HFF-Myc (cell line): Measurements from ENCODE around the gene CABLES1.

ENCODE experiments used
- DNase-seq: peaks from one replicate; pipeline ENCODE4 v3.0.0-alpha.2; 2011; ENCODE audit warnings: low read depth; ENCODE audit errors: extremely low read depth
- H3K4me3 ChIP-seq: replicated peaks from 2 replicates; pipeline ENCODE4 v1.5.1; 2011; ENCODE audit warnings: low read depth, mild to moderate bottlenecking, control low read depth, low read length
- TF ChIP-seq, protein P1 (sequence below): IDR thresholded peaks from 2 replicates; pipeline ENCODE4 v1.5.1; 2012; ENCODE audit warnings: mild to moderate bottlenecking, low read depth, low read length, control low read depth; ENCODE audit errors: missing control alignments

The CABLES1 gene

DNA sequence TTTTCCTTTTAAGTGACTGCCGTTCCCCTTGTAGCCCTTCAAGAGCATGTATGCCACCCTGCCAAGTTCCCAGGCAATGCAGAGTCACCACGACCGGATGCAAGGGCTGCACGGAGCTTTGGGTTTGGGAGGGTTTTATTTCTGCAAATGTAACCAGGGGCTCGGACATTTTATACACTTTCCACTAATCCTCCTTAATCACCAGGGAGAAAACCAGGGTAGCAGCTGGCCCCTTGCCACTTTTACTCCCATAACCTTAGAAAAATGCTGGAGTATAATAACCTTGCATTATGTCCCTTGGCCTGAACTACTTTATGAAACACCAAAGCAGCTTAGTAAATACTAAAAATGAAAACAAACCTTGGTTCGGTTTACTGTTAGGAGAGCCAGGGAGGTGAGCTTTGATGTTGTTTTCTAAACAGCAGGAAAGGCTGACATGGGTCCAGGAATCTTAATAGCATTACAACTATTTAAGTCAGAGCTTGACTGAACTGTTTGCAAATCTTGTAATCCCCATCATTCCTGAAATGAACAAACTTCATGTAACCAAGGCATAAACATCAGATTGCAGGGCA lies 165.0 kb downstream of the CABLES1 start:
- H3K4me3 ChIP-seq, result no peak overlapping the region
- no peak for DNase-seq
- TF ChIP-seq, protein P1, sequence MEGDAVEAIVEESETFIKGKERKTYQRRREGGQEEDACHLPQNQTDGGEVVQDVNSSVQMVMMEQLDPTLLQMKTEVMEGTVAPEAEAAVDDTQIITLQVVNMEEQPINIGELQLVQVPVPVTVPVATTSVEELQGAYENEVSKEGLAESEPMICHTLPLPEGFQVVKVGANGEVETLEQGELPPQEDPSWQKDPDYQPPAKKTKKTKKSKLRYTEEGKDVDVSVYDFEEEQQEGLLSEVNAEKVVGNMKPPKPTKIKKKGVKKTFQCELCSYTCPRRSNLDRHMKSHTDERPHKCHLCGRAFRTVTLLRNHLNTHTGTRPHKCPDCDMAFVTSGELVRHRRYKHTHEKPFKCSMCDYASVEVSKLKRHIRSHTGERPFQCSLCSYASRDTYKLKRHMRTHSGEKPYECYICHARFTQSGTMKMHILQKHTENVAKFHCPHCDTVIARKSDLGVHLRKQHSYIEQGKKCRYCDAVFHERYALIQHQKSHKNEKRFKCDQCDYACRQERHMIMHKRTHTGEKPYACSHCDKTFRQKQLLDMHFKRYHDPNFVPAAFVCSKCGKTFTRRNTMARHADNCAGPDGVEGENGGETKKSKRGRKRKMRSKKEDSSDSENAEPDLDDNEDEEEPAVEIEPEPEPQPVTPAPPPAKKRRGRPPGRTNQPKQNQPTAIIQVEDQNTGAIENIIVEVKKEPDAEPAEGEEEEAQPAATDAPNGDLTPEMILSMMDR, result no peak

DNA sequence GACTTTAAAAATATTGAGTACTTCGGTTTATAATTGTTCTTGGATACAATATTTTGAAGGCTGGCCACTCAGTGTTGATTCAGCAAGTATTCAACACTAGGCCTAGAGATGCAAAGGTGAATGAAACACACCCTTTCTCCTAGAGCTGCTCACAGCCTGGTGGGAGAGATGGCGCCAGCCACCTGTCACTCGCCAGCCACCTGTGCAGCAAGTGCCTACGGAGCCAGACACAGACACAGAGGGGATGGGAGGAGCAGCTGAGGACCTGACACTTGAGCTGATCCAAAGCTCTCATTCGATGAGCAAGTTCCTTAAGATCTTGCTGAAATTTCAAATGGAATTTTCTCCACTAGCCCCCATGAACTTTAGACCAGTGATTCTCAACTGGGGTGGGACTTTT lies 166.7 kb downstream of the CABLES1 start:
- no peak overlapping the region for H3K4me3 ChIP-seq
- no peak for DNase-seq
- TF ChIP-seq, protein P1, result no peak

DNA sequence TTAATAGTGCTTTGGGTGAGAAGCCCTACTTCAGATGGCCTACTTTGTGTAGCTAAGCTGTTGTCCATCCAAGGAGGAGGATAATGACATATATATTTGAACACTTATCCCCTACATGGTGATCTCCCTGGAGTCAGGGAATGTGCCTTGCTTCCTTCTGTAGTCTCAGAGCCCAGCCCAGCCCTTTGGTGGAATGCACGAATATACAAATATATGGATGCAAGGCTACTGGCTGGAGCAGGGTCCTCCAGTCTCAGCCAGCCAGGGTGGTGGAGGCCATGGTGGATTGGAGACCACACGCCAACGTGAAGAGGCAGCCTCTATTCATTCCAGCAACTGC lies 167.2 kb downstream of the CABLES1 start:
- H3K4me3 ChIP-seq, result no peak overlapping the region
- no peak for DNase-seq
- TF ChIP-seq, protein P1, result no peak

DNA sequence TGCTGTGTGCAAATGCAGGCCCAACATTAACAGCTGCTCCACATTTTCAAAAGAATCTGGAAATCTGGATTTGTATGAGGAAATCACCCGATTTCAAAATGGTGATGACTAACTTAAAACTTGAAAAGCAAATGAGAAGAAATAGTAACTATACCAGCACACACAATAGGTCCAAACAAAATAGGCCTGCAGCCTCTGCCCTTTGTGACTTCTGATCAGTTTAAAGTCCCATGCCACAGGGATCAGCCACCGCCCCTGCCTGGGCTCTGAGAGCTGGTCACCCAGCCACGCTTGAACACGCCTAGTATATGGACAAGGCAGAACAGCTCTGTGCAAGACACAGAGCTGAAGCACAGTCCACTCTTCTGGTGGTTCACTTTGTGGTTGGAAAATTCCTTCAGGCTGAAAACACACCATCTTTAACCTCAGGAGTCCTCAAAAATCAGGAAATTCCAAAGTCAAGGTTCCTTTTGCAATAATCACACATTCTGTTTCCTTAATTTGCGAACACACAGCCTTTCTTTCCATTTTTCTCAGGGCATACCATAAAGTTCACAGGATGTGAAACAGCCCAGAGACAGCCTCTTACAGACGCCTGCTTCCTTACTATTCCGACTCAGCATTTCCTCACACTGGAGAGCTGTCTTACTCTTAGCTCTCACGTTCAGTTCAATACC lies 167.7 kb downstream of the CABLES1 start:
- H3K4me3 ChIP-seq, result no peak overlapping the region
- TF ChIP-seq, protein P1, result no peak
- no peak for DNase-seq

DNA sequence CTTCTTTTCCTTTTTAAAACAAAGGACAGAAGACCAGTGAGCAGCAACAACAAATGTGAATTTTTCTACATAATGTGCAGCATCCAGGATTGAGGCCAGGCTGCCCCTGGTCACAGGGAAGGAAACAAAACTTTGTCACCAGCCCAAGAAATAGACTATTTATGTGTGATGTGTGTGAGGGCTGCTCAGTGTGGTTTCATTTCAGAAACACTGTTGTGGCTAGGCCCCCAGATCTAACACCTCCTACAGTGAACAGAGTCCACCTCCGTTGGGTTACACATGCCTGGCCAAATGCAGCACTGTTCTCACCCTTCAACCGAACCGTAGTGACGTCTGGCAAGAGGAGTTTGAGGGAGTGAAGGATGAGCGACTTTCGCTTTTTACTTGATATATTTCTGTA lies 171.5 kb downstream of the CABLES1 start:
- no peak for DNase-seq
- no peak overlapping the region for H3K4me3 ChIP-seq
- TF ChIP-seq, protein P1, result no peak

DNA sequence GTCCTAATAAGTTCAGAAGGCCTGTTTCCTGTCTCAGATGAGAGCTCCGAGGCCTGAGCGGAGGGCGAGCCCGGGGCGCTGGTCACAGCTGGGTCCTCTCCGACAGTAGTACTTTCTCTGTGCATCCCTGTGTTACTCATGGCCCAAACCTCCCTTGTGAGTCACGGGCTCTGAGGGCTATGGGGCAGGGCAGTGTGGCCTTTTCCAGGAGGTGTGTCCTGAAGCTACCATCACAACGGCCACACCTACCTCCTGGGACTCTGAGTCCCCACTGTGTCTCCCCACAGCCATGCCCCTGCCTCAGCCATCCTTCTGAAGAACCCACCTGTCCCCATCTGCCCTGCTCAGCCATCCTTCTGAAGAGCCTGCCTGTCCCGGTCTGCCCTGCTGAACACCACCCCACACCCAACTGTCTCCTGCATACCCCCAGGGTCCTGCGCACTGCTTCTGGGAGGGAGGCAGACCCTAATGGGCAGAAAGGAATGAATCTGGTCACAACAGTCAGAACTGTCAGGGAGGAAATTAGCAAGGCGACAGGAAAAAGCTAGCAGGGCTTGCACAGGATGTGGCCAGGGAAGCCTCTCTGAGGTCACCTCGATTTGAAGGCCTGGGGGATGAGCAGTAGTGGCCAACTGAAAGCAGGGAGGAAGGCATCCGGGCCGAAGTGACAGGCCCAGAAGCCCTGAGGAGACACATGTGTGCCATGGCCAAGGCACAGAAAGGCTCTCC lies 172.4 kb downstream of the CABLES1 start:
- no peak overlapping the region for H3K4me3 ChIP-seq
- no peak for DNase-seq
- TF ChIP-seq, protein P1, result no peak
